Measurements from ENCODE around the gene ARHGAP6. TPM values are rescaled to one million over a fixed set of nuclear protein-coding genes. Genes with fewer than 3 reads are reported as not detected.

The ARHGAP6 gene
- total RNA-seq, 1 experiment from 2014 or later, result 0.07 TPM

- H3T11ph ChIP-seq (ENCODE audit: low read length), result no peak overlapping the region
- H3K4me2 ChIP-seq (ENCODE audit: insufficient read depth, insufficient read length, low read length), result no peak overlapping the region
- no CpG with 5 or more reads among the region's 56 CpGs for WGBS (ENCODE audit: extremely low coverage, insufficient read length, low lambda C conversion rate)
- no peaks in the 10 kb centered on the region for H3K4me1 ChIP-seq (ENCODE audit: insufficient read depth, low read length)
- H3K27ac ChIP-seq (ENCODE audit: insufficient read length, low read depth, low read length), result no peak overlapping the region
- Mint-ChIP-seq H3K27me3 (ENCODE audit: low read depth) (no peaks in the 10 kb centered on the region), H3K27ac (no peak overlapping the region), H3K4me3 (no peak overlapping the region), H3K36me3 (ENCODE audit: insufficient read depth in 1 of 3, low read depth in 3 of 3) (no peaks in the 10 kb centered on the region; a peak in 2 of 7 replicates), H3K4me1 (no peaks in the 10 kb centered on the region), H3K9me3 (peaks cover 45 to 55% of the 10 kb centered on the region in 2 experiments)
- H3K23ac ChIP-seq (ENCODE audit: insufficient read length, low read depth, low read length), result no peak overlapping the region
- no peak overlapping the region for H2AFZ ChIP-seq (ENCODE audit: low read length)
- no peak overlapping the region for H2BK5ac ChIP-seq (ENCODE audit: insufficient read length, low read length)
- no peaks in the 10 kb centered on the region for H3K79me2 ChIP-seq (ENCODE audit: insufficient read depth, low read length)
- no peaks in the 10 kb centered on the region for H4K20me1 ChIP-seq (ENCODE audit: control insufficient read depth, insufficient read depth, insufficient read length)
- H4K8ac ChIP-seq (replicated peaks; ENCODE audit: insufficient read length, low read depth, low read length), result no peak overlapping the region
- no peak for DNase-seq
- no peak overlapping the region for H3K9ac ChIP-seq (ENCODE audit: extremely low read depth, insufficient read length, low read length)
- H3K23me2 ChIP-seq (ENCODE audit: insufficient read length, low read depth, low read length, poor library complexity, severe bottlenecking), result no peaks in the 10 kb centered on the region
- no peak overlapping the region for H2BK120ac ChIP-seq (ENCODE audit: low read depth, low read length, poor library complexity, severe bottlenecking)
- no peaks in the 10 kb centered on the region for H3K27me3 ChIP-seq (ENCODE audit: insufficient read depth, low read length)
- no peak overlapping the region for H2BK15ac ChIP-seq (ENCODE audit: low read depth, low read length)
- no peak overlapping the region for H3K56ac ChIP-seq (ENCODE audit: insufficient read length, low read depth, low read length)
- no peak overlapping the region for H3K18ac ChIP-seq (ENCODE audit: insufficient read length, low read depth, low read length)
- TF ChIP-seq CTCF (conservative IDR thresholded peaks at IDR 0.05), result no peak
- no peak overlapping the region for H2BK12ac ChIP-seq (ENCODE audit: insufficient read length, low read depth, low read length)
- no peak overlapping the region for H2AK5ac ChIP-seq (ENCODE audit: insufficient read length, low read length)
- no peak overlapping the region for H2BK20ac ChIP-seq (ENCODE audit: low read depth, low read length, poor library complexity, severe bottlenecking)
- no peaks in the 10 kb centered on the region for H3K79me1 ChIP-seq (ENCODE audit: insufficient read depth, low read depth, low read length, poor library complexity, severe bottlenecking)
- no peak overlapping the region for H3K14ac ChIP-seq (ENCODE audit: insufficient read depth, low read length)
- H4K5ac ChIP-seq (ENCODE audit: insufficient read length, low read depth, low read length), result no peak overlapping the region
- no peaks in the 10 kb centered on the region for H3K9me3 ChIP-seq (ENCODE audit: control insufficient read depth, low read depth, low read length)
- no peak overlapping the region for H4K91ac ChIP-seq (ENCODE audit: insufficient read length, low read depth, low read length)
- H3K4ac ChIP-seq (ENCODE audit: low read depth, low read length), result no peak overlapping the region
Measured at GRCh38 chrX:11138498-11139390, 527.0 kb downstream of the ARHGAP6 start.

Data from H9 (cell line).